GM12878 (cell line): ENCODE data around the gene AKT1S1. TPM values are rescaled to one million over a fixed set of nuclear protein-coding genes. Genes with fewer than 3 reads are reported as not detected.
A peak's percentile ranks its signal among the peaks of the same experiment; 100 is the strongest.

ENCODE experiments used
- BCL3 ChIP-seq: IDR thresholded peaks from 2 replicates; pipeline ENCODE4 v1.6.1; 2011; ENCODE audit warnings: borderline replicate concordance, low read depth, mild to moderate bottlenecking, moderate library complexity, low read length; ENCODE audit not compliant: insufficient read depth, poor library complexity, severe bottlenecking
- CBFB ChIP-seq: IDR thresholded peaks from 2 replicates; pipeline ENCODE4 v1.6.1; 2016; ENCODE audit warnings: antibody characterized with exemption, low read depth
- CBX5 ChIP-seq: sonication (generic); IDR thresholded peaks from 2 replicates; pipeline ENCODE4 v1.6.1; 2016; ENCODE audit warnings: low read depth, moderate library complexity, mild to moderate bottlenecking, inconsistent platforms
- CREB1 ChIP-seq: IDR thresholded peaks from 2 replicates; pipeline ENCODE4 v1.6.1; 2012; ENCODE audit warnings: low read depth, mild to moderate bottlenecking, inconsistent platforms
- HDAC6 ChIP-seq: fragments of 200-600 bp; sonication (generic); IDR thresholded peaks from one replicate; pipeline ENCODE4 v1.8.0; 2017; ENCODE audit warnings: antibody characterized with exemption; ENCODE audit not compliant: unreplicated experiment
- IKZF2 ChIP-seq, 2 experiments: fragments of 450-650 bp; IDR thresholded peaks; 2 replicates each; pipeline ENCODE4 v1.6.1; 2017; ENCODE audit warnings: mild to moderate bottlenecking in 2 of 2, moderate library complexity in 2 of 2
- MEF2A ChIP-seq: IDR thresholded peaks from 2 replicates; pipeline ENCODE4 v1.6.1; 2011; ENCODE audit warnings: low read depth, mild to moderate bottlenecking, low read length, moderate library complexity; ENCODE audit not compliant: insufficient read depth
- MEF2B ChIP-seq: fragments of 450-650 bp; IDR thresholded peaks from 2 replicates; pipeline ENCODE4 v1.6.1; 2018; ENCODE audit warnings: mild to moderate bottlenecking, moderate library complexity; ENCODE audit not compliant: partially characterized antibody, poor library complexity, severe bottlenecking
- NFYA ChIP-seq: IDR thresholded peaks from 2 replicates; pipeline ENCODE4 v1.6.1; 2011; ENCODE audit warnings: low read depth, mild to moderate bottlenecking, low read length, improper control_type of control experiment, borderline replicate concordance
- NFYB ChIP-seq: IDR thresholded peaks from 2 replicates; pipeline ENCODE4 v1.6.1; 2011; ENCODE audit warnings: low read depth, mild to moderate bottlenecking, low read length, improper control_type of control experiment, moderate library complexity; ENCODE audit not compliant: insufficient read depth
- PAX5 ChIP-seq: IDR thresholded peaks from 2 replicates; pipeline ENCODE4 v1.6.1; 2011; ENCODE audit warnings: low read depth, low read length, borderline replicate concordance
- POLR2AphosphoS2 ChIP-seq: IDR thresholded peaks from 2 replicates; pipeline ENCODE4 v1.6.1; 2011; ENCODE audit warnings: low read depth, mild to moderate bottlenecking, low read length, improper control_type of control experiment, moderate library complexity
- POU2F2 ChIP-seq: IDR thresholded peaks from 3 replicates; pipeline ENCODE4 v1.6.1; 2011; ENCODE audit warnings: low read depth, mild to moderate bottlenecking, low read length, borderline replicate concordance
- RELB ChIP-seq: fragments of 450-650 bp; IDR thresholded peaks from 2 replicates; pipeline ENCODE4 v1.6.1; 2017; ENCODE audit warnings: low read depth, mild to moderate bottlenecking, moderate library complexity
- SIN3A ChIP-seq: IDR thresholded peaks from 2 replicates; pipeline ENCODE4 v1.6.1; 2012; ENCODE audit warnings: low read depth, low read length, improper control_type of control experiment
- SMARCA5 ChIP-seq: fragments of 450-650 bp; IDR thresholded peaks from 2 replicates; pipeline ENCODE4 v1.6.1; 2017; ENCODE audit warnings: mild to moderate bottlenecking
- SPI1 ChIP-seq: IDR thresholded peaks from 2 replicates; pipeline ENCODE4 v1.6.1; 2011; ENCODE audit warnings: low read depth, mild to moderate bottlenecking, low read length, moderate library complexity, borderline replicate concordance; ENCODE audit not compliant: insufficient read depth
- TBL1XR1 ChIP-seq: IDR thresholded peaks from 2 replicates; pipeline ENCODE4 v1.6.1; 2012; ENCODE audit warnings: low read depth, low read length, improper control_type of control experiment
- USF2 ChIP-seq: IDR thresholded peaks from 2 replicates; pipeline ENCODE4 v1.6.1; 2011; ENCODE audit warnings: low read depth, low read length, improper control_type of control experiment, borderline replicate concordance
- ZNF24 ChIP-seq: fragments of 450-650 bp; IDR thresholded peaks from 2 replicates; pipeline ENCODE4 v1.6.1; 2017; ENCODE audit warnings: antibody characterized with exemption, mild to moderate bottlenecking
- ZNF622 ChIP-seq: fragments of 450-650 bp; IDR thresholded peaks from 2 replicates; pipeline ENCODE4 v1.6.1; 2017; ENCODE audit warnings: mild to moderate bottlenecking, inconsistent platforms
- polyA plus RNA-seq, 11 experiments: library from polyadenylated mRNA; depleted of rRNA in 4 of 11; unstranded in 6 of 11; stranded (reverse) in 5 of 11; fragments of >200 nt; fragmentation: Nextera tagmentation in 4 of 11; fragmentation: Illumina TruSeq in 1 of 11; extraction: Ambion mirVana in 4 of 11; extraction: Trizol in 1 of 11; gene quantifications; 1 replicate in 1 of 11; 2 replicates in 10 of 11; pipeline versions ENCODE4 v1.2.1 to v1.2.3, GENCODE V29; 2011 to 2016; ENCODE audit warnings: inconsistent platforms in 2 of 11, missing spikeins in 2 of 11, low read depth in 1 of 11
- total RNA-seq, 4 experiments: library from RNA; depleted of rRNA in 3 of 4; stranded (reverse); fragments of >200 nt in 3 of 4; fragmentation: Illumina TruSeq in 1 of 4; extraction: Trizol in 1 of 4; gene quantifications; 2 replicates each; pipeline versions ENCODE4 v1.2.1 to v1.2.3, GENCODE V29; 2013 to 2021
- TF ChIP-seq, protein P1 (sequence below): fragments of 450-650 bp; IDR thresholded peaks from 2 replicates; pipeline ENCODE4 v1.6.1; 2016; ENCODE audit warnings: mild to moderate bottlenecking, moderate library complexity, borderline replicate concordance
- TF ChIP-seq, protein P2 (sequence below): IDR thresholded peaks from 2 replicates; pipeline ENCODE4 v1.6.1; 2011; ENCODE audit warnings: low read depth, mild to moderate bottlenecking, low read length, moderate library complexity, borderline replicate concordance; ENCODE audit errors: extremely low read depth

The AKT1S1 gene
- total and polyA plus RNA-seq, 10 of the 15 experiments (the other 5 are each of a cell fraction or from before 2014, with no cell fraction given), result 0.43 to 23.0 (median 12.3) TPM

- TF ChIP-seq RELB (peak; percentile 77; the same call in 1 of the 2 replicates), SPI1 (peak; percentile 88), POU2F2 (no peak), CREB1 (no peak), USF2 (no peak), BCL3 (no peak), SIN3A (no peak), ZNF622 (no peak), ZNF24 (no peak), IKZF2 (IDR thresholded peaks at IDR 0.05) (peak; percentile 54 to 72; a peak in 3 of 4 replicates), PAX5 (0 out of 2 replicates have a peak, but pooled peaks have one; percentile 39), TBL1XR1 (no peak), MEF2A (no peak), CBX5 (no peak), NFYB (no peak), MEF2B (peak; percentile 95), SMARCA5 (no peak), NFYA (no peak), HDAC6 (no peak), POLR2AphosphoS2 (no peak), CBFB (no peak)
- TF ChIP-seq, protein P1, sequence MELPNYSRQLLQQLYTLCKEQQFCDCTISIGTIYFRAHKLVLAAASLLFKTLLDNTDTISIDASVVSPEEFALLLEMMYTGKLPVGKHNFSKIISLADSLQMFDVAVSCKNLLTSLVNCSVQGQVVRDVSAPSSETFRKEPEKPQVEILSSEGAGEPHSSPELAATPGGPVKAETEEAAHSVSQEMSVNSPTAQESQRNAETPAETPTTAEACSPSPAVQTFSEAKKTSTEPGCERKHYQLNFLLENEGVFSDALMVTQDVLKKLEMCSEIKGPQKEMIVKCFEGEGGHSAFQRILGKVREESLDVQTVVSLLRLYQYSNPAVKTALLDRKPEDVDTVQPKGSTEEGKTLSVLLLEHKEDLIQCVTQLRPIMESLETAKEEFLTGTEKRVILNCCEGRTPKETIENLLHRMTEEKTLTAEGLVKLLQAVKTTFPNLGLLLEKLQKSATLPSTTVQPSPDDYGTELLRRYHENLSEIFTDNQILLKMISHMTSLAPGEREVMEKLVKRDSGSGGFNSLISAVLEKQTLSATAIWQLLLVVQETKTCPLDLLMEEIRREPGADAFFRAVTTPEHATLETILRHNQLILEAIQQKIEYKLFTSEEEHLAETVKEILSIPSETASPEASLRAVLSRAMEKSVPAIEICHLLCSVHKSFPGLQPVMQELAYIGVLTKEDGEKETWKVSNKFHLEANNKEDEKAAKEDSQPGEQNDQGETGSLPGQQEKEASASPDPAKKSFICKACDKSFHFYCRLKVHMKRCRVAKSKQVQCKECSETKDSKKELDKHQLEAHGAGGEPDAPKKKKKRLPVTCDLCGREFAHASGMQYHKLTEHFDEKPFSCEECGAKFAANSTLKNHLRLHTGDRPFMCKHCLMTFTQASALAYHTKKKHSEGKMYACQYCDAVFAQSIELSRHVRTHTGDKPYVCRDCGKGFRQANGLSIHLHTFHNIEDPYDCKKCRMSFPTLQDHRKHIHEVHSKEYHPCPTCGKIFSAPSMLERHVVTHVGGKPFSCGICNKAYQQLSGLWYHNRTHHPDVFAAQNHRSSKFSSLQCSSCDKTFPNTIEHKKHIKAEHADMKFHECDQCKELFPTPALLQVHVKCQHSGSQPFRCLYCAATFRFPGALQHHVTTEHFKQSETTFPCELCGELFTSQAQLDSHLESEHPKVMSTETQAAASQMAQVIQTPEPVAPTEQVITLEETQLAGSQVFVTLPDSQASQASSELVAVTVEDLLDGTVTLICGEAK, result no peak
- TF ChIP-seq, protein P2, sequence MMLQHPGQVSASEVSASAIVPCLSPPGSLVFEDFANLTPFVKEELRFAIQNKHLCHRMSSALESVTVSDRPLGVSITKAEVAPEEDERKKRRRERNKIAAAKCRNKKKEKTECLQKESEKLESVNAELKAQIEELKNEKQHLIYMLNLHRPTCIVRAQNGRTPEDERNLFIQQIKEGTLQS, result no peak
Observed at GRCh38 chr19:49843265-49843664, 33.9 kb downstream of the AKT1S1 start (continued).
